Tibial nerve (tissue), 3 donors: Measurements from ENCODE around the gene PALS1.

Experiments used
- POLR2A ChIP-seq, 2 donors: fragments of 450-650 bp; IDR thresholded peaks; one replicate each; pipeline ENCODE4 v1.6.1; 2017; ENCODE audit warnings: antibody characterized with exemption in 2 of 2, mild to moderate bottlenecking in 2 of 2, moderate library complexity in 2 of 2
- TF ChIP-seq, protein P1 (sequence below), 5 experiments: fragments of 200-600 bp in 3 of 5; fragments of 450-650 bp in 2 of 5; sonication (generic) in 3 of 5; IDR thresholded peaks; one replicate each; pipeline ENCODE4 v1.5.1; 2016 to 2019; ENCODE audit warnings: antibody characterized with exemption in 5 of 5, mild to moderate bottlenecking in 3 of 5, moderate library complexity in 2 of 5

DNA sequence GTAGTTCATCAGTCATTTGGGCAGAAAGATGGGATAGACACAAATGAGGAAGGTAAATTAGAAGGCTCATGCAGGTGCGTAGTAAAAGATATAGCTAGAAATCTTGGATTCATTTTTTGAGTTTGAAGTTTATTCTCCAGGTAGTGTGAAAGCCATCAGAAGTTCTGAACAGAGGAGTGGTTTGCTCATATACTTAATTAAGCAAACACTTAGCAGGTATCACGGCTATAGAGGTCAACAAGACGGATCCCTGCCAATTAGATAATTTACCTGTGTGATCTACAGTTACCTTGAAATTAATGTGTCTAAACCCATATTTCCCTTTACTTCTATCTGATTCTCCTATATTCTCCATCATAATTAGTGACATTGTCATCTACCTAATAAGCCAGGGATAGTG, 29.7 kb downstream of the PALS1 start:
- TF ChIP-seq, protein P1, sequence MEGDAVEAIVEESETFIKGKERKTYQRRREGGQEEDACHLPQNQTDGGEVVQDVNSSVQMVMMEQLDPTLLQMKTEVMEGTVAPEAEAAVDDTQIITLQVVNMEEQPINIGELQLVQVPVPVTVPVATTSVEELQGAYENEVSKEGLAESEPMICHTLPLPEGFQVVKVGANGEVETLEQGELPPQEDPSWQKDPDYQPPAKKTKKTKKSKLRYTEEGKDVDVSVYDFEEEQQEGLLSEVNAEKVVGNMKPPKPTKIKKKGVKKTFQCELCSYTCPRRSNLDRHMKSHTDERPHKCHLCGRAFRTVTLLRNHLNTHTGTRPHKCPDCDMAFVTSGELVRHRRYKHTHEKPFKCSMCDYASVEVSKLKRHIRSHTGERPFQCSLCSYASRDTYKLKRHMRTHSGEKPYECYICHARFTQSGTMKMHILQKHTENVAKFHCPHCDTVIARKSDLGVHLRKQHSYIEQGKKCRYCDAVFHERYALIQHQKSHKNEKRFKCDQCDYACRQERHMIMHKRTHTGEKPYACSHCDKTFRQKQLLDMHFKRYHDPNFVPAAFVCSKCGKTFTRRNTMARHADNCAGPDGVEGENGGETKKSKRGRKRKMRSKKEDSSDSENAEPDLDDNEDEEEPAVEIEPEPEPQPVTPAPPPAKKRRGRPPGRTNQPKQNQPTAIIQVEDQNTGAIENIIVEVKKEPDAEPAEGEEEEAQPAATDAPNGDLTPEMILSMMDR (IDR thresholded peaks at IDR 0.05) = no peak
- no peak for TF ChIP-seq POLR2A (IDR thresholded peaks at IDR 0.05)
